HCT116 (cell line): Measurements from ENCODE around the gene LGALS9.
"Not testable (repeated sequence)": the region's sequence is repeated elsewhere in the genome, so short reads cannot be mapped to it uniquely, and the experiment has no call there.

ENCODE experiments used
- CEBPB ChIP-seq: IDR thresholded peaks from 2 replicates; pipeline ENCODE4 v1.6.1; 2012; ENCODE audit warnings: low read depth
- EZH2 ChIP-seq: fragments of 200-600 bp; sonication (generic); IDR thresholded peaks from 2 replicates; pipeline ENCODE4 v1.6.1; 2017; ENCODE audit warnings: antibody characterized with exemption, mixed run types
- FOSL1 ChIP-seq: IDR thresholded peaks from 2 replicates; pipeline ENCODE4 v1.6.1; 2012; ENCODE audit warnings: low read depth
- MAX ChIP-seq: IDR thresholded peaks from 2 replicates; pipeline ENCODE4 v1.6.1; 2012
- POLR2A ChIP-seq: IDR thresholded peaks from 2 replicates; pipeline ENCODE4 v1.7.0; 2011; ENCODE audit warnings: borderline replicate concordance; ENCODE audit not compliant: insufficient read depth, insufficient read length; ENCODE audit errors: extremely low read depth
- POLR2AphosphoS5 ChIP-seq: IDR thresholded peaks from 2 replicates; pipeline ENCODE4 v1.6.1; 2011; ENCODE audit warnings: mild to moderate bottlenecking, low read depth, low read length, moderate library complexity
- SIN3A ChIP-seq: IDR thresholded peaks from 2 replicates; pipeline ENCODE4 v1.6.1; 2012; ENCODE audit warnings: low read depth
- SP1 ChIP-seq: IDR thresholded peaks from 2 replicates; pipeline ENCODE4 v1.6.1; 2012; ENCODE audit warnings: low read depth
- TCF7L2 ChIP-seq: IDR thresholded peaks from 2 replicates; pipeline ENCODE4 v1.7.0; 2011; ENCODE audit warnings: borderline replicate concordance, inconsistent platforms; ENCODE audit not compliant: insufficient read depth, insufficient read length; ENCODE audit errors: extremely low read depth
- YY1 ChIP-seq: IDR thresholded peaks from 2 replicates; pipeline ENCODE4 v1.6.1; 2011; ENCODE audit warnings: low read length, low read depth, moderate library complexity, mild to moderate bottlenecking; ENCODE audit not compliant: insufficient replicate concordance; ENCODE audit errors: extremely low read depth
- ZBTB33 ChIP-seq: IDR thresholded peaks from 2 replicates; pipeline ENCODE4 v1.6.1; 2011; ENCODE audit warnings: mild to moderate bottlenecking, low read length, moderate library complexity; ENCODE audit not compliant: insufficient replicate concordance; ENCODE audit errors: extremely low read depth
- ZFX ChIP-seq: fragments of 450-650 bp; IDR thresholded peaks from 2 replicates; pipeline ENCODE4 v1.6.1; 2017
- TF ChIP-seq, protein P1 (sequence below), 3 experiments: fragments of 200-600 bp in 1 of 3; sonication (generic) in 1 of 3; IDR thresholded peaks in 2 of 3; conservative IDR thresholded peaks in 1 of 3; 2 replicates each; pipeline ENCODE4 v1.5.1; 2012 to 2017; ENCODE audit warnings: low read depth in 2 of 3, low read length in 2 of 3, antibody characterized with exemption in 1 of 3, borderline replicate concordance in 1 of 3, control low read depth in 1 of 3, mild to moderate bottlenecking in 1 of 3, mixed read lengths in 1 of 3, mixed run types in 1 of 3, moderate library complexity in 1 of 3; ENCODE audit not compliant: insufficient read depth in 1 of 3

- TF ChIP-seq, protein P1, sequence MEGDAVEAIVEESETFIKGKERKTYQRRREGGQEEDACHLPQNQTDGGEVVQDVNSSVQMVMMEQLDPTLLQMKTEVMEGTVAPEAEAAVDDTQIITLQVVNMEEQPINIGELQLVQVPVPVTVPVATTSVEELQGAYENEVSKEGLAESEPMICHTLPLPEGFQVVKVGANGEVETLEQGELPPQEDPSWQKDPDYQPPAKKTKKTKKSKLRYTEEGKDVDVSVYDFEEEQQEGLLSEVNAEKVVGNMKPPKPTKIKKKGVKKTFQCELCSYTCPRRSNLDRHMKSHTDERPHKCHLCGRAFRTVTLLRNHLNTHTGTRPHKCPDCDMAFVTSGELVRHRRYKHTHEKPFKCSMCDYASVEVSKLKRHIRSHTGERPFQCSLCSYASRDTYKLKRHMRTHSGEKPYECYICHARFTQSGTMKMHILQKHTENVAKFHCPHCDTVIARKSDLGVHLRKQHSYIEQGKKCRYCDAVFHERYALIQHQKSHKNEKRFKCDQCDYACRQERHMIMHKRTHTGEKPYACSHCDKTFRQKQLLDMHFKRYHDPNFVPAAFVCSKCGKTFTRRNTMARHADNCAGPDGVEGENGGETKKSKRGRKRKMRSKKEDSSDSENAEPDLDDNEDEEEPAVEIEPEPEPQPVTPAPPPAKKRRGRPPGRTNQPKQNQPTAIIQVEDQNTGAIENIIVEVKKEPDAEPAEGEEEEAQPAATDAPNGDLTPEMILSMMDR (IDR thresholded peaks at IDR 0.05 in 2 of 3, conservative IDR thresholded peaks at IDR 0.05 in 1 of 3; ENCODE audit: borderline replicate concordance in 1 of 3, insufficient read depth in 1 of 3, low read depth in 2 of 3, low read length in 2 of 3), result not testable (repeated sequence)
- not testable (repeated sequence) for TF ChIP-seq CEBPB, YY1, ZFX, EZH2, SIN3A, MAX, TCF7L2, FOSL1, SP1, POLR2A, ZBTB33, POLR2AphosphoS5
Measured at GRCh38 chr17:27655525-27656111, 24.6 kb downstream of the LGALS9 start.
